ENCODE data around the gene EPAS1. TPM values are rescaled to one million over a fixed set of nuclear protein-coding genes. Genes with fewer than 3 reads are reported as not detected.

The EPAS1 gene
- total RNA-seq, 1 experiment from 2014 or later, result 77.3 TPM

- Histone ChIP-seq H3K4me1 (no peaks in the 10 kb centered on the region), H3K36me3 (ENCODE audit: control insufficient read depth, insufficient read depth, low read length) (no peaks in the 10 kb centered on the region; the same call in 1 of the 2 replicates), H3K9me3 (no peaks in the 10 kb centered on the region), H3K4me3 (ENCODE audit: low read depth, low read length) (no peak overlapping the region), H3K27me3 (replicated peaks; ENCODE audit: control insufficient read depth, insufficient read depth, low read length) (no peaks in the 10 kb centered on the region)
- BruUV-seq (replicated peaks), result no TSS peak
- no peak overlapping the region for H3K27ac Mint-ChIP-seq (ENCODE audit: unreplicated experiment)
- ChIA-PET POLR2A (interaction anchor here (1.5 kb wide), 1 partner anchor 23 kb away, joined by 4 read pairs; no protein-coding TSS in a partner anchor), CTCF (interaction anchor here (0.5 kb wide), 1 partner anchor 39 kb away, joined by 4 read pairs; no protein-coding TSS in a partner anchor)
- H3K27me3 Mint-ChIP-seq (ENCODE audit: insufficient read depth, unreplicated experiment), result no peaks in the 10 kb centered on the region
- DNase-seq, result no peak
- peaks cover 7% of the 10 kb centered on the region for H3K4me1 Mint-ChIP-seq (ENCODE audit: low read depth, unreplicated experiment)
- no peak for TF ChIP-seq CTCF (IDR thresholded peaks at IDR 0.05; ENCODE audit: insufficient read depth in 1 of 2, low read depth in 1 of 2, low read length in 1 of 2, severe bottlenecking in 1 of 2, unreplicated experiment in 1 of 2)
- intact Hi-C loops (cut with micrococcal nuclease; ENCODE audit: unreplicated experiment), result no loop called here
- no peak overlapping the region for H3K4me3 Mint-ChIP-seq (ENCODE audit: unreplicated experiment)
- peaks cover 23% of the 10 kb centered on the region for H3K36me3 Mint-ChIP-seq (ENCODE audit: insufficient read depth, unreplicated experiment)
- no peaks in the 10 kb centered on the region for H3K9me3 Mint-ChIP-seq (ENCODE audit: unreplicated experiment)
Observed at GRCh38 chr2:46385786-46386577, 88.8 kb downstream of the EPAS1 start.

- intact Hi-C loops (cut with micrococcal nuclease; ENCODE audit: unreplicated experiment), result no loop called here
- Histone ChIP-seq H3K36me3 (ENCODE audit: control insufficient read depth, insufficient read depth, low read length) (no peaks in the 10 kb centered on the region; the same call in 1 of the 2 replicates), H3K27me3 (replicated peaks; ENCODE audit: control insufficient read depth, insufficient read depth, low read length) (no peaks in the 10 kb centered on the region), H3K4me1 (no peaks in the 10 kb centered on the region), H3K4me3 (ENCODE audit: low read depth, low read length) (no peak overlapping the region), H3K9me3 (no peaks in the 10 kb centered on the region)
- ChIA-PET CTCF (no interaction called here), POLR2A (interaction anchor here (1.5 kb wide), 1 partner anchor 22 kb away, joined by 4 read pairs; no protein-coding TSS in a partner anchor)
- no peaks in the 10 kb centered on the region for H3K27me3 Mint-ChIP-seq (ENCODE audit: insufficient read depth, unreplicated experiment)
- DNase-seq, result no peak
- no peak overlapping the region for H3K27ac Mint-ChIP-seq (ENCODE audit: unreplicated experiment)
- no peak for TF ChIP-seq CTCF (IDR thresholded peaks at IDR 0.05; ENCODE audit: insufficient read depth in 1 of 2, low read depth in 1 of 2, low read length in 1 of 2, severe bottlenecking in 1 of 2, unreplicated experiment in 1 of 2)
- H3K4me3 Mint-ChIP-seq (ENCODE audit: unreplicated experiment), result no peak overlapping the region
- no peaks in the 10 kb centered on the region for H3K9me3 Mint-ChIP-seq (ENCODE audit: unreplicated experiment)
- no TSS peak for BruUV-seq (replicated peaks)
- H3K4me1 Mint-ChIP-seq (ENCODE audit: low read depth, unreplicated experiment), result peaks cover 7% of the 10 kb centered on the region
- peaks cover 18% of the 10 kb centered on the region for H3K36me3 Mint-ChIP-seq (ENCODE audit: insufficient read depth, unreplicated experiment)
Observed at GRCh38 chr2:46386763-46387162, 89.6 kb downstream of the EPAS1 start.

GRCh38 chr2:46387292-46387691 lies 90.1 kb downstream of the EPAS1 start:
- intact Hi-C loops (cut with micrococcal nuclease; ENCODE audit: unreplicated experiment), result no loop called here
- no peak for TF ChIP-seq CTCF (IDR thresholded peaks at IDR 0.05; ENCODE audit: insufficient read depth in 1 of 2, low read depth in 1 of 2, low read length in 1 of 2, severe bottlenecking in 1 of 2, unreplicated experiment in 1 of 2)
- no peaks in the 10 kb centered on the region for H3K4me1 ChIP-seq
- ChIA-PET POLR2A (interaction anchor here (1.5 kb wide), 1 partner anchor 22 kb away, joined by 4 read pairs; no protein-coding TSS in a partner anchor), CTCF (no interaction called here)
- H3K27ac Mint-ChIP-seq (ENCODE audit: unreplicated experiment), result no peak overlapping the region
- H3K9me3 ChIP-seq, result no peaks in the 10 kb centered on the region
- no peaks in the 10 kb centered on the region for H3K27me3 ChIP-seq (replicated peaks; ENCODE audit: control insufficient read depth, insufficient read depth, low read length)
- H3K36me3 Mint-ChIP-seq (ENCODE audit: insufficient read depth, unreplicated experiment), result peaks cover 18% of the 10 kb centered on the region
- no peak overlapping the region for H3K4me3 Mint-ChIP-seq (ENCODE audit: unreplicated experiment)
- no peaks in the 10 kb centered on the region for H3K9me3 Mint-ChIP-seq (ENCODE audit: unreplicated experiment)
- peaks cover 7% of the 10 kb centered on the region for H3K4me1 Mint-ChIP-seq (ENCODE audit: low read depth, unreplicated experiment)
- no peak for DNase-seq
- no peaks in the 10 kb centered on the region; the same call in 1 of the 2 replicates for H3K36me3 ChIP-seq (ENCODE audit: control insufficient read depth, insufficient read depth, low read length)
- H3K27me3 Mint-ChIP-seq (ENCODE audit: insufficient read depth, unreplicated experiment), result no peaks in the 10 kb centered on the region
- BruUV-seq (replicated peaks), result no TSS peak
- H3K4me3 ChIP-seq (ENCODE audit: low read depth, low read length), result no peak overlapping the region
